ENCODE data around the gene RYR1.
A peak's percentile ranks its signal among the peaks of the same experiment; 100 is the strongest.

The RYR1 gene

GRCh38 chr19:38519168-38519567 is 85.7 kb downstream of the RYR1 start:
- DNase-seq = no peak

GRCh38 chr19:38519988-38520387 is 86.5 kb downstream of the RYR1 start:
- DNase-seq = no peak

- DNase-seq = no peak
Measured at GRCh38 chr19:38522915-38523314, 89.4 kb downstream of the RYR1 start.

GRCh38 chr19:38523319-38523718 is 89.8 kb downstream of the RYR1 start:
- no peak for DNase-seq

- DNase-seq = no peak
Measured at GRCh38 chr19:38524369-38524768, 90.9 kb downstream of the RYR1 start.

GRCh38 chr19:38524994-38525634 is 91.6 kb downstream of the RYR1 start:
- no peak for DNase-seq

GRCh38 chr19:38526430-38526829 is 92.9 kb downstream of the RYR1 start:
- no peak for DNase-seq

- no peak for DNase-seq
Measured at GRCh38 chr19:38527466-38528136, 94.1 kb downstream of the RYR1 start.

- DNase-seq = no peak
Measured at GRCh38 chr19:38528213-38528755, 94.8 kb downstream of the RYR1 start.

GRCh38 chr19:38528931-38529330 is 95.4 kb downstream of the RYR1 start:
- DNase-seq = no peak

GRCh38 chr19:38531515-38531914 is 98.0 kb downstream of the RYR1 start:
- DNase-seq = no peak

- DNase-seq = no peak
Measured at GRCh38 chr19:38532939-38533338, 99.4 kb downstream of the RYR1 start.

GRCh38 chr19:38534574-38534973 is 101.1 kb downstream of the RYR1 start:
- no peak for DNase-seq

GRCh38 chr19:38535212-38535611 is 101.7 kb downstream of the RYR1 start:
- no peak for DNase-seq

GRCh38 chr19:38537071-38537936 is 103.8 kb downstream of the RYR1 start:
- DNase-seq = no peak

- no peak for DNase-seq
Measured at GRCh38 chr19:38538386-38538785, 104.9 kb downstream of the RYR1 start.

GRCh38 chr19:38538793-38539528 is 105.5 kb downstream of the RYR1 start:
- DNase-seq = no peak

- DNase-seq = no peak
Measured at GRCh38 chr19:38539751-38540150, 106.3 kb downstream of the RYR1 start.

GRCh38 chr19:38542040-38542439 is 108.5 kb downstream of the RYR1 start:
- DNase-seq = no peak

- no peak for DNase-seq
Measured at GRCh38 chr19:38543286-38543806, 109.9 kb downstream of the RYR1 start.

- peak; percentile 38 for DNase-seq
Measured at GRCh38 chr19:38543807-38544568, 110.5 kb downstream of the RYR1 start.
